Activated CD4-positive, alpha-beta T cell treated with anti-CD3 and anti-CD28 coated beads, Interleukin-10, Interleukin-2, amounts not matched to agents 100 ng/mL and 50 ng/mL, durations not matched to agents 16 hours and 8 hours (primary cell): ENCODE results near the gene CORO7.

Source experiments
- DNase-seq: peaks from one replicate; pipeline ENCODE4 v3.0.0-alpha.2; 2020

Gene CORO7

GRCh38 chr16:4425378-4426020 lies 9.1 kb upstream of the CORO7 start, which contains the start of gene DNAJA3:
Gene DNAJA3, plus strand, starts transcription at chr16:4425868. Its CDS starts 14 bp downstream, at chr16:4425882.
- DNase-seq, result peak; percentile 95

- no peak for DNase-seq
Observed at GRCh38 chr16:4420505-4421105, 4.2 kb upstream of the CORO7 start.

- DNase-seq, result no peak
Observed at GRCh38 chr16:4419402-4419959, 3.1 kb upstream of the CORO7 start.

GRCh38 chr16:4415538-4416199 lies 727 bp downstream of the CORO7 start:
- DNase-seq, result peak; percentile 72

GRCh38 chr16:4414187-4414917 lies 2.0 kb downstream of the CORO7 start:
- DNase-seq, result peak; percentile 96

- no peak for DNase-seq
Observed at GRCh38 chr16:4412854-4413253, 3.5 kb downstream of the CORO7 start.

GRCh38 chr16:4412159-4412558 lies 4.2 kb downstream of the CORO7 start:
- DNase-seq, result no peak

- no peak for DNase-seq
Observed at GRCh38 chr16:4411684-4412083, 4.7 kb downstream of the CORO7 start.

GRCh38 chr16:4410335-4411075 lies 5.9 kb downstream of the CORO7 start:
- DNase-seq, result no peak

- peak; percentile 13 for DNase-seq
Observed at GRCh38 chr16:4409081-4409932, 7.1 kb downstream of the CORO7 start.

GRCh38 chr16:4408323-4408690 lies 8.1 kb downstream of the CORO7 start:
- no peak for DNase-seq

- DNase-seq, result no peak
Observed at GRCh38 chr16:4407543-4408322, 8.7 kb downstream of the CORO7 start.

- DNase-seq, result no peak
Observed at GRCh38 chr16:4404967-4405696, 11.3 kb downstream of the CORO7 start.

GRCh38 chr16:4404247-4404966 lies 12.0 kb downstream of the CORO7 start:
- peak; percentile 37 for DNase-seq

- no peak for DNase-seq
Observed at GRCh38 chr16:4403133-4403949, 13.1 kb downstream of the CORO7 start.

- peak; percentile 69 for DNase-seq
Observed at GRCh38 chr16:4402439-4403132, 13.8 kb downstream of the CORO7 start.

GRCh38 chr16:4401510-4401909 lies 14.9 kb downstream of the CORO7 start:
- no peak for DNase-seq

GRCh38 chr16:4401094-4401501 lies 15.3 kb downstream of the CORO7 start:
- no peak for DNase-seq
